Measurements from ENCODE around the gene KCNJ5.

The KCNJ5 gene

GRCh38 chr11:128871168-128871610 lies 20.0 kb upstream of the KCNJ5 start:
- no peak overlapping the region for H3K27ac ChIP-seq (ENCODE audit: low read length)
- H3K36me3 ChIP-seq (ENCODE audit: insufficient read depth, low read length): no peaks in the 10 kb centered on the region
- no peak for TF ChIP-seq EZH2 (IDR thresholded peaks at IDR 0.05; ENCODE audit: borderline replicate concordance, low read depth, low read length, severe bottlenecking)
- TF ChIP-seq CTCF (IDR thresholded peaks at IDR 0.05; ENCODE audit: borderline replicate concordance, extremely low read depth, low read length, poor library complexity, severe bottlenecking): no peak
- DNase-seq: no peak
- no peaks in the 10 kb centered on the region for H3K79me2 ChIP-seq (ENCODE audit: insufficient read depth, low read length)
- no peak overlapping the region for H3K9ac ChIP-seq (ENCODE audit: low read depth, low read length)
- no peak overlapping the region for H2AFZ ChIP-seq (ENCODE audit: low read depth, low read length)
- ATAC-seq (ENCODE audit: insufficient read depth, low read depth): no peak
- H4K20me1 ChIP-seq (ENCODE audit: insufficient read depth, low read length): no peaks in the 10 kb centered on the region
- peaks cover 15% of the 10 kb centered on the region for H3K4me1 ChIP-seq (ENCODE audit: insufficient read depth, low read length)
- H3K4me3 ChIP-seq (ENCODE audit: low read depth in 1 of 2, low read length in 2 of 2): no peak overlapping the region
- H3K4me2 ChIP-seq (ENCODE audit: insufficient read depth, low read length): no peak overlapping the region
- H3K27me3 ChIP-seq (ENCODE audit: insufficient read depth, low read length, poor library complexity): peaks cover 5% of the 10 kb centered on the region
- no peaks in the 10 kb centered on the region for H3K9me3 ChIP-seq (ENCODE audit: insufficient read depth, low read length, severe bottlenecking)

- Histone ChIP-seq H3K4me3 (ENCODE audit: low read depth in 1 of 2, low read length in 2 of 2) (no peak overlapping the region), H3K9ac (ENCODE audit: low read depth, low read length) (no peak overlapping the region), H4K20me1 (ENCODE audit: insufficient read depth, low read length) (no peaks in the 10 kb centered on the region), H2AFZ (ENCODE audit: low read depth, low read length) (no peak overlapping the region), H3K4me2 (ENCODE audit: insufficient read depth, low read length) (no peak overlapping the region), H3K9me3 (ENCODE audit: insufficient read depth, low read length, severe bottlenecking) (no peaks in the 10 kb centered on the region), H3K4me1 (ENCODE audit: insufficient read depth, low read length) (peaks cover 15% of the 10 kb centered on the region), H3K36me3 (ENCODE audit: insufficient read depth, low read length) (no peaks in the 10 kb centered on the region), H3K27me3 (ENCODE audit: insufficient read depth, low read length, poor library complexity) (peaks cover 5% of the 10 kb centered on the region), H3K79me2 (ENCODE audit: insufficient read depth, low read length) (no peaks in the 10 kb centered on the region), H3K27ac (ENCODE audit: low read length) (no peak overlapping the region)
- TF ChIP-seq CTCF (IDR thresholded peaks at IDR 0.05; ENCODE audit: borderline replicate concordance, extremely low read depth, low read length, poor library complexity, severe bottlenecking) (no peak), EZH2 (IDR thresholded peaks at IDR 0.05; ENCODE audit: borderline replicate concordance, low read depth, low read length, severe bottlenecking) (no peak)
- DNase-seq: no peak
- ATAC-seq (ENCODE audit: insufficient read depth, low read depth): no peak
Measured at GRCh38 chr11:128872094-128872493, 19.1 kb upstream of the KCNJ5 start.

GRCh38 chr11:128872594-128872993 lies 18.6 kb upstream of the KCNJ5 start:
- no peak overlapping the region for H3K27ac ChIP-seq (ENCODE audit: low read length)
- DNase-seq (peak; percentile 46), ATAC-seq (ENCODE audit: insufficient read depth, low read depth) (peak; percentile 85)
- no peaks in the 10 kb centered on the region for H3K9me3 ChIP-seq (ENCODE audit: insufficient read depth, low read length, severe bottlenecking)
- H3K4me2 ChIP-seq (ENCODE audit: insufficient read depth, low read length): no peak overlapping the region
- no peaks in the 10 kb centered on the region for H3K36me3 ChIP-seq (ENCODE audit: insufficient read depth, low read length)
- no peaks in the 10 kb centered on the region for H4K20me1 ChIP-seq (ENCODE audit: insufficient read depth, low read length)
- no peak overlapping the region for H3K9ac ChIP-seq (ENCODE audit: low read depth, low read length)
- H3K4me1 ChIP-seq (ENCODE audit: insufficient read depth, low read length): peaks cover 15% of the 10 kb centered on the region
- no peak overlapping the region for H3K4me3 ChIP-seq (ENCODE audit: low read depth in 1 of 2, low read length in 2 of 2)
- TF ChIP-seq EZH2 (IDR thresholded peaks at IDR 0.05; ENCODE audit: borderline replicate concordance, low read depth, low read length, severe bottlenecking): no peak
- no peak for TF ChIP-seq CTCF (IDR thresholded peaks at IDR 0.05; ENCODE audit: borderline replicate concordance, extremely low read depth, low read length, poor library complexity, severe bottlenecking)
- H3K27me3 ChIP-seq (ENCODE audit: insufficient read depth, low read length, poor library complexity): peaks cover 5% of the 10 kb centered on the region
- no peaks in the 10 kb centered on the region for H3K79me2 ChIP-seq (ENCODE audit: insufficient read depth, low read length)
- no peak overlapping the region for H2AFZ ChIP-seq (ENCODE audit: low read depth, low read length)

- peaks cover 15% of the 10 kb centered on the region for H3K4me1 ChIP-seq (ENCODE audit: insufficient read depth, low read length)
- ATAC-seq (ENCODE audit: insufficient read depth, low read depth) (no peak), DNase-seq (no peak)
- H3K27me3 ChIP-seq (ENCODE audit: insufficient read depth, low read length, poor library complexity): peaks cover 5% of the 10 kb centered on the region
- no peaks in the 10 kb centered on the region for H3K79me2 ChIP-seq (ENCODE audit: insufficient read depth, low read length)
- no peak overlapping the region for H3K4me2 ChIP-seq (ENCODE audit: insufficient read depth, low read length)
- no peak overlapping the region for H3K27ac ChIP-seq (ENCODE audit: low read length)
- H3K9ac ChIP-seq (ENCODE audit: low read depth, low read length): no peak overlapping the region
- TF ChIP-seq EZH2 (IDR thresholded peaks at IDR 0.05; ENCODE audit: borderline replicate concordance, low read depth, low read length, severe bottlenecking) (no peak), CTCF (IDR thresholded peaks at IDR 0.05; ENCODE audit: borderline replicate concordance, extremely low read depth, low read length, poor library complexity, severe bottlenecking) (no peak)
- H3K36me3 ChIP-seq (ENCODE audit: insufficient read depth, low read length): no peaks in the 10 kb centered on the region
- no peak overlapping the region for H2AFZ ChIP-seq (ENCODE audit: low read depth, low read length)
- H4K20me1 ChIP-seq (ENCODE audit: insufficient read depth, low read length): no peaks in the 10 kb centered on the region; the same call in 1 of the 2 replicates
- no peaks in the 10 kb centered on the region for H3K9me3 ChIP-seq (ENCODE audit: insufficient read depth, low read length, severe bottlenecking)
- no peak overlapping the region for H3K4me3 ChIP-seq (ENCODE audit: low read depth in 1 of 2, low read length in 2 of 2)
Measured at GRCh38 chr11:128874427-128874826, 16.7 kb upstream of the KCNJ5 start.
